Activated CD8-positive, alpha-beta T cell treated with anti-CD3 and anti-CD28 coated beads for 36 hours (primary cell): ENCODE data around the gene GATM. TPM values are rescaled to one million over a fixed set of nuclear protein-coding genes. Genes with fewer than 3 reads are reported as not detected.

Experiments
- ATAC-seq: fragments of 200-7000 bp; cut with Tn5 transposase; one replicate; pipeline ENCODE4 v1.10.0; 2021; ENCODE audit warnings: mild to moderate bottlenecking, moderate library complexity
- CTCF ChIA-PET: fragments of 350-600 bp; sonication (Branson Sonifier 250); formaldehyde crosslinking; loops from one replicate; lab custom pipeline; 2021; ENCODE audit warnings: antibody characterized with exemption; lab: Charles Lee
- POLR2A ChIA-PET: fragments of 350-600 bp; sonication (Branson Sonifier 250); formaldehyde crosslinking; loops from one replicate; lab custom pipeline; 2021; ENCODE audit warnings: antibody characterized with exemption; lab: Charles Lee
- DNase-seq: peaks from one replicate; pipeline ENCODE4 v3.0.0-alpha.2; 2020
- H3K27ac Mint-ChIP-seq: one replicate; pipeline ENCODE4 v1.8.0; 2021; ENCODE audit warnings: mild to moderate bottlenecking, mixed read lengths
- H3K27me3 Mint-ChIP-seq: one replicate; pipeline ENCODE4 v1.8.0; 2021; ENCODE audit warnings: mixed read lengths
- H3K36me3 Mint-ChIP-seq: one replicate; pipeline ENCODE4 v1.8.0; 2021; ENCODE audit warnings: low read depth, mixed read lengths
- H3K4me1 Mint-ChIP-seq: one replicate; pipeline ENCODE4 v1.8.0; 2021; ENCODE audit warnings: low read depth, mixed read lengths
- H3K4me3 Mint-ChIP-seq: one replicate; pipeline ENCODE4 v1.8.0; 2021; ENCODE audit warnings: mild to moderate bottlenecking, moderate library complexity, mixed read lengths
- H3K9me3 Mint-ChIP-seq: one replicate; pipeline ENCODE4 v1.8.0; 2021; ENCODE audit warnings: mixed read lengths
- CTCF ChIP-seq: fragments of 200-600 bp; IDR thresholded peaks from one replicate; pipeline ENCODE4 v1.8.0; 2022; ENCODE audit warnings: antibody characterized with exemption, mild to moderate bottlenecking
- intact Hi-C: fragments of 100-400 bp; cut with micrococcal nuclease; formaldehyde crosslinking; loops from one replicate; pipeline ENCODE4 v1.10.0; 2022
- total RNA-seq, 2 experiments: library from RNA; stranded (reverse); gene quantifications; one replicate each; pipeline ENCODE4 v1.2.3, GENCODE V29; 2021

GATM gene
- total RNA-seq, 2 experiments from 2014 or later = 5.6 to 6.5 TPM

GRCh38 chr15:45354711-45355110, 23.6 kb downstream of the GATM start:
- H3K36me3 Mint-ChIP-seq = no peaks in the 10 kb centered on the region
- ATAC-seq = no peak
- H3K9me3 Mint-ChIP-seq = no peaks in the 10 kb centered on the region
- H3K4me1 Mint-ChIP-seq = no peaks in the 10 kb centered on the region
- H3K4me3 Mint-ChIP-seq = no peak overlapping the region
- H3K27me3 Mint-ChIP-seq = peaks cover under 1% of the 10 kb centered on the region
- intact Hi-C loops = no loop called here
- no peak for DNase-seq
- H3K27ac Mint-ChIP-seq = no peak overlapping the region
- POLR2A ChIA-PET = no interaction called here
- CTCF ChIA-PET = interaction anchor here (0.8 to 1.0 kb wide), 2 partner anchors 45 to 155 kb away, joined by 3 to 4 read pairs; no protein-coding TSS in a partner anchor
- TF ChIP-seq CTCF = no peak

- H3K27me3 Mint-ChIP-seq = peaks cover 24% of the 10 kb centered on the region
- no peaks in the 10 kb centered on the region for H3K36me3 Mint-ChIP-seq
- CTCF ChIA-PET = interaction anchor here (0.5 to 1.6 kb wide), 2 partner anchors 146 to 162 kb away, joined by 3 to 4 read pairs; no protein-coding TSS in a partner anchor
- POLR2A ChIA-PET = no interaction called here
- TF ChIP-seq CTCF = no peak
- intact Hi-C loops = no loop called here
- DNase-seq (no peak), ATAC-seq (no peak)
- H3K27ac Mint-ChIP-seq = no peak overlapping the region
- no peaks in the 10 kb centered on the region for H3K9me3 Mint-ChIP-seq
- H3K4me1 Mint-ChIP-seq = no peaks in the 10 kb centered on the region
- no peak overlapping the region for H3K4me3 Mint-ChIP-seq
Measured at GRCh38 chr15:45351227-45351626, 27.1 kb downstream of the GATM start.

GRCh38 chr15:45349623-45350022, 28.7 kb downstream of the GATM start:
- CTCF ChIA-PET = no interaction called here
- no peak for TF ChIP-seq CTCF
- Mint-ChIP-seq H3K36me3 (no peaks in the 10 kb centered on the region), H3K9me3 (no peaks in the 10 kb centered on the region), H3K27ac (no peak overlapping the region), H3K4me3 (no peak overlapping the region), H3K27me3 (peaks cover 24% of the 10 kb centered on the region), H3K4me1 (no peaks in the 10 kb centered on the region)
- intact Hi-C loops = no loop called here
- no peak for ATAC-seq
- POLR2A ChIA-PET = no interaction called here
- no peak for DNase-seq

- no peaks in the 10 kb centered on the region for H3K4me1 Mint-ChIP-seq
- ChIA-PET POLR2A (no interaction called here), CTCF (no interaction called here)
- intact Hi-C loops = no loop called here
- DNase-seq (no peak), ATAC-seq (no peak)
- H3K4me3 Mint-ChIP-seq = no peak overlapping the region
- no peak for TF ChIP-seq CTCF
- H3K27me3 Mint-ChIP-seq = peaks cover 24% of the 10 kb centered on the region
- no peaks in the 10 kb centered on the region for H3K9me3 Mint-ChIP-seq
- H3K36me3 Mint-ChIP-seq = no peaks in the 10 kb centered on the region
- no peak overlapping the region for H3K27ac Mint-ChIP-seq
Measured at GRCh38 chr15:45347989-45348388, 30.4 kb downstream of the GATM start.

GRCh38 chr15:45347033-45347432, 31.3 kb downstream of the GATM start:
- H3K27me3 Mint-ChIP-seq = peaks cover 24% of the 10 kb centered on the region
- TF ChIP-seq CTCF = no peak
- POLR2A ChIA-PET = no interaction called here

More at GRCh38 chr15:45347033-45347432, 31.3 kb downstream of the GATM start:
- CTCF ChIA-PET = no interaction called here
- Mint-ChIP-seq H3K36me3 (no peaks in the 10 kb centered on the region), H3K27ac (no peak overlapping the region), H3K9me3 (no peaks in the 10 kb centered on the region), H3K4me3 (no peak overlapping the region), H3K4me1 (no peaks in the 10 kb centered on the region)
- ATAC-seq (no peak), DNase-seq (no peak)
- intact Hi-C loops = no loop called here
